ENCODE data around the gene SNURF.
"Not testable (repeated sequence)": the region's sequence is repeated elsewhere in the genome, so short reads cannot be mapped to it uniquely, and the experiment has no call there.

The SNURF gene

DNA sequence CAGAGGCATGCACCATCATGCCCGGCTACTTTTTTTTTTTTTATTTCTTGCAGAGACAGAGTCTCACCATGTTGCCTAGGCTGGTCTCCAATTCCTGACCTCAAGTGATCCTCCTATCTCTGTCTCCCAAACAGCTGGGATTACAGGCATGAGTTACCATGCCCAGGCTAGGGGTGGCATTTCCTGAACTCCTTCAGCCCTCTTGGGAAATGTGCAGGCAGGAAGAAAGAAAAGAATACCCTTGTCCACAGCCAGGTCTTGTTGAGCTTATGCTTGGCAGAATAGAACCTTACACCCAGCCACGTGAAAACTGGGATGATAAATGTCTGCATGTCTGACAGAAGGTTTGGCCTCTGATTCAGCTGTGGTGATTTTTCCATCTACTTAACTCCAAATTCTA, 30.2 kb upstream of the SNURF start:
- no peaks in the 10 kb centered on the region for H3K27me3 ChIP-seq (replicated peaks)
- H3K4me3 ChIP-seq (ENCODE audit: low read depth, low read length) = no peak overlapping the region
- DNase-seq = no peak
- TF ChIP-seq, protein P1, sequence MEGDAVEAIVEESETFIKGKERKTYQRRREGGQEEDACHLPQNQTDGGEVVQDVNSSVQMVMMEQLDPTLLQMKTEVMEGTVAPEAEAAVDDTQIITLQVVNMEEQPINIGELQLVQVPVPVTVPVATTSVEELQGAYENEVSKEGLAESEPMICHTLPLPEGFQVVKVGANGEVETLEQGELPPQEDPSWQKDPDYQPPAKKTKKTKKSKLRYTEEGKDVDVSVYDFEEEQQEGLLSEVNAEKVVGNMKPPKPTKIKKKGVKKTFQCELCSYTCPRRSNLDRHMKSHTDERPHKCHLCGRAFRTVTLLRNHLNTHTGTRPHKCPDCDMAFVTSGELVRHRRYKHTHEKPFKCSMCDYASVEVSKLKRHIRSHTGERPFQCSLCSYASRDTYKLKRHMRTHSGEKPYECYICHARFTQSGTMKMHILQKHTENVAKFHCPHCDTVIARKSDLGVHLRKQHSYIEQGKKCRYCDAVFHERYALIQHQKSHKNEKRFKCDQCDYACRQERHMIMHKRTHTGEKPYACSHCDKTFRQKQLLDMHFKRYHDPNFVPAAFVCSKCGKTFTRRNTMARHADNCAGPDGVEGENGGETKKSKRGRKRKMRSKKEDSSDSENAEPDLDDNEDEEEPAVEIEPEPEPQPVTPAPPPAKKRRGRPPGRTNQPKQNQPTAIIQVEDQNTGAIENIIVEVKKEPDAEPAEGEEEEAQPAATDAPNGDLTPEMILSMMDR (IDR thresholded peaks at IDR 0.05; ENCODE audit: low read depth, low read length, missing control alignments) = no peak
- in situ Hi-C loops (cut with HindIII; ENCODE audit: low pct_ligation_motif_present, low sequenced_read_pairs) = no loop called here
- H3K36me3 ChIP-seq (replicated peaks) = no peaks in the 10 kb centered on the region
- no peak overlapping the region for H3K27ac ChIP-seq

- H3K4me3 ChIP-seq (ENCODE audit: low read depth, low read length); H3K27me3 ChIP-seq (replicated peaks); in situ Hi-C loops (cut with HindIII; ENCODE audit: low pct_ligation_motif_present, low sequenced_read_pairs); H3K36me3 ChIP-seq (replicated peaks); DNase-seq; H3K27ac ChIP-seq: not testable (repeated sequence)
Observed at GRCh38 chr15:24931874-24932732, 22.7 kb upstream of the SNURF start.

DNA sequence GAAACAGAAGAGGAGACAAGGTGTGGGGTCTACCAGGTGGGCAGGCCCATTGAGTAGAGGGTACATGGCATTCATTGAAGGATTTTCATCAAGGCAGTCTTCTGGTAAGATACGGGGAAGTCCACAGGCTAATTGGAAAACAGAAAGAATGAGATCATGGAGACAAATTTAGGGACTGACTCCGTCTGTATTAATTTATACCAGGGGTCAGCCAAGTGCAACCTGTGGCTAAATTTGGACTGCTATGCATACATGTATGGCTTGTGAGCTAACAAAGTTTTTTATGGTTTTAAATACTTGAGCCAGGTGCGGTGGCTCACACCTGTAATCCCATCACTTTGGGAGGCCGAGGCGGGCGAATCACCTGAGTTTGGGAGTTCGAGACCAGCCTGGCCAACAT, 21.1 kb upstream of the SNURF start:
- Histone ChIP-seq H3K36me3 (replicated peaks) (no peaks in the 10 kb centered on the region), H3K4me3 (ENCODE audit: low read depth, low read length) (no peak overlapping the region), H3K27ac (no peak overlapping the region), H3K27me3 (replicated peaks) (no peaks in the 10 kb centered on the region)
- TF ChIP-seq, protein P1 (IDR thresholded peaks at IDR 0.05; ENCODE audit: low read depth, low read length, missing control alignments) = no peak
- in situ Hi-C loops (cut with HindIII; ENCODE audit: low pct_ligation_motif_present, low sequenced_read_pairs) = no loop called here
- DNase-seq = no peak

GRCh38 chr15:24938224-24938623, 16.6 kb upstream of the SNURF start:
- H3K36me3 ChIP-seq (replicated peaks); H3K27ac ChIP-seq; H3K4me3 ChIP-seq (ENCODE audit: low read depth, low read length); H3K27me3 ChIP-seq (replicated peaks); DNase-seq; in situ Hi-C loops (cut with HindIII; ENCODE audit: low pct_ligation_motif_present, low sequenced_read_pairs): not testable (repeated sequence)

GRCh38 chr15:24940236-24940635, 14.6 kb upstream of the SNURF start:
- DNase-seq = no peak
- Histone ChIP-seq H3K4me3 (ENCODE audit: low read depth, low read length) (no peak overlapping the region), H3K36me3 (replicated peaks) (no peaks in the 10 kb centered on the region), H3K27ac (no peak overlapping the region), H3K27me3 (replicated peaks) (no peaks in the 10 kb centered on the region)
- in situ Hi-C loops (cut with HindIII; ENCODE audit: low pct_ligation_motif_present, low sequenced_read_pairs) = no loop called here
- TF ChIP-seq, protein P1 (IDR thresholded peaks at IDR 0.05; ENCODE audit: low read depth, low read length, missing control alignments) = no peak

- H3K27me3 ChIP-seq (replicated peaks) = no peaks in the 10 kb centered on the region
- in situ Hi-C loops (cut with HindIII; ENCODE audit: low pct_ligation_motif_present, low sequenced_read_pairs) = no loop called here
- H3K4me3 ChIP-seq (ENCODE audit: low read depth, low read length) = no peak overlapping the region
- TF ChIP-seq, protein P1 (IDR thresholded peaks at IDR 0.05; ENCODE audit: low read depth, low read length, missing control alignments) = no peak
- no peak for DNase-seq
- H3K36me3 ChIP-seq (replicated peaks) = no peaks in the 10 kb centered on the region
- no peak overlapping the region for H3K27ac ChIP-seq
Observed at GRCh38 chr15:24943361-24943760, 11.4 kb upstream of the SNURF start.

DNA sequence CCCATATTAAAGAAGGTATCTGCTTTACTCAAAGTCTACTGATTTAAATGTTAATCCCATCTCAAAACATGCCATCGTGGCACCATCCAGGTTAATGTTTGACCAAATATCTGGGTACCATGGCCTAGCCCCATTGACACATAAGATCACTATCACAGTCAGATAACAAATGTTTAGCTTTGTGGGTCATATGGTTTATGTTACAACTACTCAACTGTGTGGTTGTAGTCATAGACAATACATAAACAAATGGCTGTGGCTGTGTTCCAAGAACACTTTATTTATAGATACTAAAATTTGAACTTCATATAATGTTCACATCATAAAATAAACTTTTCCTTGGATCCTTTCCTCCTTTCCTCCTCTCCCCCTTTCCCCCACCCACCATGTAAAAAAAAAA, 9.8 kb upstream of the SNURF start:
- in situ Hi-C loops (cut with HindIII; ENCODE audit: low pct_ligation_motif_present, low sequenced_read_pairs) = no loop called here
- DNase-seq = peak; percentile 1
- TF ChIP-seq, protein P1 (IDR thresholded peaks at IDR 0.05; ENCODE audit: low read depth, low read length, missing control alignments) = no peak

More for the DNA sequence above, 9.8 kb upstream of the SNURF start:
- no peaks in the 10 kb centered on the region for H3K36me3 ChIP-seq (replicated peaks)
- no peak overlapping the region for H3K4me3 ChIP-seq (ENCODE audit: low read depth, low read length)
- H3K27ac ChIP-seq = no peak overlapping the region
- H3K27me3 ChIP-seq (replicated peaks) = no peaks in the 10 kb centered on the region

Measured in brain microvascular endothelial cell (primary cell).